Measurements from ENCODE around the gene TTC7B. TPM values are rescaled to one million over a fixed set of nuclear protein-coding genes. Genes with fewer than 3 reads are reported as not detected.
A peak's percentile ranks its signal among the peaks of the same experiment; 100 is the strongest.

TTC7B gene
- total RNA-seq, 1 experiment from 2014 or later = 40.9 TPM

DNA sequence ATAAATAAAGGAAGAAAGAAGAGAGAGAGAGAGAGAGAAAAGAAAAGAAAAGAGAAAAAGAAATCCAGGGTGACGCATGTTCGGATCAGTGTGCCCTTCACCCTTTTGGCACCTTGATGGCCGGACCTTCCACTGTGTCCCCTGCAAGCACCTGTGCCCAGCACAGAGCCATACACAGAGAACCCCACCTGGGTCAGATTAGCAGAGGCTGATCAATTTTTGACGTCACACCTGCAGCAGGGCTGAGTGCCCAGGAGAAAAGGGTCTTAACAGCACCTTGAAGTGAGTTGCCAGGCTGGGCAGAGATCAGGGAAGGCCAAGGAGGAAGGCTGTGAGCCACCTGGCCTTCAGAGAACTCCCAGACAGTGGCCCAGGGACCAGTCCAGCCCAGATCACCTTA is 305.0 kb downstream of the TTC7B start:
- Histone ChIP-seq H3K27me3 (ENCODE audit: control insufficient read depth, insufficient read depth, low read length) (no peaks in the 10 kb centered on the region), H3K4me1 (ENCODE audit: control insufficient read depth, insufficient read depth, low read length) (peaks cover 26% of the 10 kb centered on the region), H3K27ac (ENCODE audit: low read length) (peak overlapping the region; percentile 79; the same call in 1 of the 2 replicates), H3K9me3 (ENCODE audit: control insufficient read depth, insufficient read depth, low read depth, low read length) (no peaks in the 10 kb centered on the region), H3K4me3 (ENCODE audit: low read depth in 2 of 2, low read length in 2 of 2) (no peak overlapping the region), H3K36me3 (ENCODE audit: control insufficient read depth, insufficient read depth, low read length) (no peaks in the 10 kb centered on the region)
- no peak for TF ChIP-seq SIN3A (IDR thresholded peaks at IDR 0.05; ENCODE audit: borderline replicate concordance, insufficient read depth, low read depth, low read length)
- TF ChIP-seq, protein P1, sequence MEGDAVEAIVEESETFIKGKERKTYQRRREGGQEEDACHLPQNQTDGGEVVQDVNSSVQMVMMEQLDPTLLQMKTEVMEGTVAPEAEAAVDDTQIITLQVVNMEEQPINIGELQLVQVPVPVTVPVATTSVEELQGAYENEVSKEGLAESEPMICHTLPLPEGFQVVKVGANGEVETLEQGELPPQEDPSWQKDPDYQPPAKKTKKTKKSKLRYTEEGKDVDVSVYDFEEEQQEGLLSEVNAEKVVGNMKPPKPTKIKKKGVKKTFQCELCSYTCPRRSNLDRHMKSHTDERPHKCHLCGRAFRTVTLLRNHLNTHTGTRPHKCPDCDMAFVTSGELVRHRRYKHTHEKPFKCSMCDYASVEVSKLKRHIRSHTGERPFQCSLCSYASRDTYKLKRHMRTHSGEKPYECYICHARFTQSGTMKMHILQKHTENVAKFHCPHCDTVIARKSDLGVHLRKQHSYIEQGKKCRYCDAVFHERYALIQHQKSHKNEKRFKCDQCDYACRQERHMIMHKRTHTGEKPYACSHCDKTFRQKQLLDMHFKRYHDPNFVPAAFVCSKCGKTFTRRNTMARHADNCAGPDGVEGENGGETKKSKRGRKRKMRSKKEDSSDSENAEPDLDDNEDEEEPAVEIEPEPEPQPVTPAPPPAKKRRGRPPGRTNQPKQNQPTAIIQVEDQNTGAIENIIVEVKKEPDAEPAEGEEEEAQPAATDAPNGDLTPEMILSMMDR (IDR thresholded peaks at IDR 0.05) = no peak
- TF ChIP-seq TCF7L2 (IDR thresholded peaks at IDR 0.05; ENCODE audit: low read depth, low read length) = no peak
- no peak for TF ChIP-seq POLR2AphosphoS5 (IDR thresholded peaks at IDR 0.05; ENCODE audit: low read depth, low read length)
- in situ Hi-C loops (cut with HindIII; ENCODE audit: low pct_unique_long_range_greater_than_20kb, low sequenced_read_pairs) (no loop called here), intact Hi-C loops (cut with micrococcal nuclease; ENCODE audit: unreplicated experiment) (loop anchor here (10.0 kb wide), 1 partner anchor 106 kb away; no protein-coding TSS in a partner anchor)
- ChIA-PET POLR2A (no interaction called here), CTCF (no interaction called here)
- BruUV-seq (replicated peaks) = no TSS peak
- DNase-seq (ENCODE audit: low read depth, low spot score) (no peak), ATAC-seq (no peak)

DNA sequence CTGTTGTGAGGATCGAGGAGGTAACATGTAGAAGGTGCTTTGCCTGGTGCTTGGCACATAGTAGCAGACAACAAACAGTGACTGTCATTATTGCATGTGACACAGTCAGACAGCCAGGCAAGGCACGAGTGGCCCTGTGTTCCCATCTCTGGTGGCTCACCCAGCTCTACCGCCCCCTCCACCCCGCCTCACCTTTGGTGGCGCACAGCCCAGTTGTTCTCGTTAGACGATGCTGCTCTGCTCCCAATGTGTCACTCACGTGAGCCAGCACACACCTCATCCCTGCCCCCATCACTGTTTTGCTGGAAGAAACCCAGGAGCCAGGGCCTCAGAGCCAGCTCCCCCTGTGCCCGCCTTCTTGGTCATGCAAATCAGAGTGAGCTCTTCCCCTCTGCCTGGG is 306.1 kb downstream of the TTC7B start:
- ChIA-PET POLR2A (no interaction called here), CTCF (no interaction called here)
- in situ Hi-C loops (cut with HindIII; ENCODE audit: low pct_unique_long_range_greater_than_20kb, low sequenced_read_pairs) (no loop called here), intact Hi-C loops (cut with micrococcal nuclease; ENCODE audit: unreplicated experiment) (loop anchor here (10.0 kb wide), 1 partner anchor 105 kb away; no protein-coding TSS in a partner anchor)
- no peak for DNase-seq (ENCODE audit: low read depth, low spot score)
- no peak for TF ChIP-seq POLR2AphosphoS5 (IDR thresholded peaks at IDR 0.05; ENCODE audit: low read depth, low read length)
- TF ChIP-seq TCF7L2 (IDR thresholded peaks at IDR 0.05; ENCODE audit: low read depth, low read length) = no peak
- TF ChIP-seq, protein P1 (IDR thresholded peaks at IDR 0.05) = no peak
- TF ChIP-seq, protein P2, sequence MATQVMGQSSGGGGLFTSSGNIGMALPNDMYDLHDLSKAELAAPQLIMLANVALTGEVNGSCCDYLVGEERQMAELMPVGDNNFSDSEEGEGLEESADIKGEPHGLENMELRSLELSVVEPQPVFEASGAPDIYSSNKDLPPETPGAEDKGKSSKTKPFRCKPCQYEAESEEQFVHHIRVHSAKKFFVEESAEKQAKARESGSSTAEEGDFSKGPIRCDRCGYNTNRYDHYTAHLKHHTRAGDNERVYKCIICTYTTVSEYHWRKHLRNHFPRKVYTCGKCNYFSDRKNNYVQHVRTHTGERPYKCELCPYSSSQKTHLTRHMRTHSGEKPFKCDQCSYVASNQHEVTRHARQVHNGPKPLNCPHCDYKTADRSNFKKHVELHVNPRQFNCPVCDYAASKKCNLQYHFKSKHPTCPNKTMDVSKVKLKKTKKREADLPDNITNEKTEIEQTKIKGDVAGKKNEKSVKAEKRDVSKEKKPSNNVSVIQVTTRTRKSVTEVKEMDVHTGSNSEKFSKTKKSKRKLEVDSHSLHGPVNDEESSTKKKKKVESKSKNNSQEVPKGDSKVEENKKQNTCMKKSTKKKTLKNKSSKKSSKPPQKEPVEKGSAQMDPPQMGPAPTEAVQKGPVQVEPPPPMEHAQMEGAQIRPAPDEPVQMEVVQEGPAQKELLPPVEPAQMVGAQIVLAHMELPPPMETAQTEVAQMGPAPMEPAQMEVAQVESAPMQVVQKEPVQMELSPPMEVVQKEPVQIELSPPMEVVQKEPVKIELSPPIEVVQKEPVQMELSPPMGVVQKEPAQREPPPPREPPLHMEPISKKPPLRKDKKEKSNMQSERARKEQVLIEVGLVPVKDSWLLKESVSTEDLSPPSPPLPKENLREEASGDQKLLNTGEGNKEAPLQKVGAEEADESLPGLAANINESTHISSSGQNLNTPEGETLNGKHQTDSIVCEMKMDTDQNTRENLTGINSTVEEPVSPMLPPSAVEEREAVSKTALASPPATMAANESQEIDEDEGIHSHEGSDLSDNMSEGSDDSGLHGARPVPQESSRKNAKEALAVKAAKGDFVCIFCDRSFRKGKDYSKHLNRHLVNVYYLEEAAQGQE (IDR thresholded peaks at IDR 0.05; ENCODE audit: insufficient read depth in 1 of 2, low read depth in 2 of 2, low read length in 1 of 2) = no peak
- TF ChIP-seq SIN3A (IDR thresholded peaks at IDR 0.05; ENCODE audit: borderline replicate concordance, insufficient read depth, low read depth, low read length) = no peak
- Histone ChIP-seq H3K9me3 (ENCODE audit: control insufficient read depth, insufficient read depth, low read depth, low read length) (no peaks in the 10 kb centered on the region), H3K27ac (ENCODE audit: low read length) (peak overlapping the region; percentile 63; the same call in 1 of the 2 replicates), H3K4me3 (ENCODE audit: low read depth in 2 of 2, low read length in 2 of 2) (no peak overlapping the region), H3K27me3 (ENCODE audit: control insufficient read depth, insufficient read depth, low read length) (no peaks in the 10 kb centered on the region), H3K4me1 (ENCODE audit: control insufficient read depth, insufficient read depth, low read length) (peaks cover 26% of the 10 kb centered on the region), H3K36me3 (ENCODE audit: control insufficient read depth, insufficient read depth, low read length) (no peaks in the 10 kb centered on the region)
- BruUV-seq (replicated peaks) = no TSS peak
- no peak for ATAC-seq
